Umbilical cord (tissue), 2 donors: ENCODE results near the gene ISCA1. TPM values are rescaled to one million over a fixed set of nuclear protein-coding genes. Genes with fewer than 3 reads are reported as not detected.
A peak's percentile ranks its signal among the peaks of the same experiment; 100 is the strongest.
"Not testable (repeated sequence)": the region's sequence is repeated elsewhere in the genome, so short reads cannot be mapped to it uniquely, and the experiment has no call there.

ENCODE experiments used
- DNase-seq: peaks from one replicate; pipeline ENCODE4 v3.0.0-alpha.2; 2015; ENCODE audit warnings: low spot score
- total RNA-seq: library from RNA; depleted of rRNA; stranded (reverse); fragments of >200 nt; gene quantifications from one replicate; pipeline ENCODE4 v1.2.3, GENCODE V29; 2014; ENCODE audit warnings: low replicate concordance; ENCODE audit not compliant: insufficient read depth

The ISCA1 gene
- total RNA-seq: 37.1 TPM

DNA sequence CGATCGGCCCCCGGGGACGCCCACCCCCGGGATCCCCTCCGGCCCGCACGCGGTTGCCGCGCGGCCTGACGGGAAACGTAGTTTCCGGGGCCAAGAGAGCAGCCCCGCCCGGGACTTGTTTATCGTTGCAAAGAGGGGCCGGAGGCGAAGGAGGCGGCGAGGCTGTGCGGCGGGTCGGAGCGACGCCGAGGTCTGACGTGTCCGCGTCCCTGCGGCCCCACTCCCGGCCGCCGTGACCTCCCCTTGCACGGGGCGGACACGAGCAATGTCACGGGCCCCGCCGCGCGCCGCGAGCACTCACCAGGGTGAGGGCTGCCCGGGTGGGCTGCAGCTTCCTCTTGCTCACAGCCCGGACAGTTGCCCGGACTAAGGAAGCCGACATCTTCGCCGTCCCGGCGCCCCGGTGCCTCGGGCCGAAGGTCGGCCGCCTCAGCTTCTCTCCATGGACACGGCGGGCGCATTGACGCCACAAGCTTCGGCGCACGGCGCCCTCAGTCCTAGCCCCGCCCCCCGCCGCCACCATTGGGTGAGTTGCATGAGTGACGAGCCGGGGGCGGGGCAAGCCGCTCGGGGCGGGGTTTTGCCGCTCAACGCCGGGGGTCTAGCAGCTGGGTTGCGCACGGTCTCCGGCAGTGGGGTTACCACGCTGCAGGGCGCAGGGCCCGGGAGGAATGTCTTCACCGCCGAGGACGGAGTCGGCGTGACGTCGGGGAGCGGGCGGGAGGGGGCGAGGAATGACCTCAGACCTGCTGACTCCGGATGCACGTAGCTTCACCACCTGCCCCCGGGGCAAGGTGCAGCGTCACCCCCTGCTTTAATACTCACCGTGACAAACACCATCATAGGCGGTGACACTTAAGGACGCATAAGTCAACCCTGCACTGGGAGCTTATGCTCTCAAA lies at the start of gene ISCA1:
TSS of gene ISCA1 (minus strand) at position 462 of the 902 bp plus-strand sequence. CDS start at position 382, 80 bp downstream.
- DNase-seq: peak; percentile 97

DNA sequence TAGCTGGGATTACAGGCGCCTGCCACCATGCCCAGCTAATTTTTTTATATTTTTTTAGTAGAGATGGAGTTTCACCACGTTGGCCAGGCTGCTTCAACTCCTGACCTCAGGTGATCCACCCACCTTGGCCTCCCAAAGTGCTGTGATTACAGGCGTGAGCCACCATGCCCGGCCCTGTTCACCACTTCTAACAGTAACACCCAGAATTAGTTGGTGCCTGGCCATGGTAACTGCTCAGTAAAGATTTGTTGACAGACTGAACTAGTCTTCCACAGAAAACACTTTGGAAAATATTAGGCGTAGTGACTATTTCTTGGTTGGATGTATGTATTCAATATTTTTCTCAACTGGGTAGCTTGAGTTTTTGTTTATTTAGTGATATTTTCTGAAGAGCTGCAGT lies 47.8 kb upstream of the ISCA1 start:
- DNase-seq: no peak

DNA sequence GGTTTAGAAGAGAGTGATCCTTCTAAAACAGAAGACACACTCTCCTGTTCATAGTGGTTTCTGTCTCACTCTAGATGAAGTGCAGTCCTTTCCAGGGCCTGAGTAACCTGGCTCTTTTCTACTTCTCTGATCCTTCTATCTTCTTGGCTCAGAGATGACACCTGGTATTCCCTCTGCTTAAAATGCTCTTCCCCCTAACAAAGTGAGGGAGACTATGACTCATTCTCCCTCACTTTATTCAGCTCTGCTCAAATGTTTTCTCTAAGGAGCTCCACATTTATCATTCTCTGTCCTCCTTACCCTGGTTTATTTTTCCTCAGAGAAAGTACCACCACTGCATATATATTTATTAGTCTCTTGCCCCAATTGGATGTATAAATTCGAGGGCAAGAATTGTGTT lies 47.3 kb upstream of the ISCA1 start:
- DNase-seq: no peak

DNA sequence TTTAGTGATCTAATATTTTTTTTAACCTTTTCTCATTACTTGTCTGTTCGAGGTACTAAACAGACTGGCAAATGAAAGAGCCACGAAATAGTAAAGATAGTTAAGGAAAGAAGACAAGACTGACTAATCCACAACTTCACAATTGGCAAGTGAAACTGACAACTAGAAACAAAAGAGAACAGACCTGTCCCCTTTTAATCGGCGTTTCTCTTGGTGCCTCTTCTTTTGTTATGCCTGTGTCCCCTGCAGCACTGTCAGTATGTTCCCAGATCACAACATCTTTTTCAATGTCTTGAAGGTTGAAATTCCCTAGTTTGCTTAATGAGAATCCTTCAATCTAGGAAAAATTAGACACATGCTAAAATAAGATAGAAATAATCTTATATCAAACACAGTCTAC lies 45.8 kb upstream of the ISCA1 start:
- DNase-seq: no peak

DNA sequence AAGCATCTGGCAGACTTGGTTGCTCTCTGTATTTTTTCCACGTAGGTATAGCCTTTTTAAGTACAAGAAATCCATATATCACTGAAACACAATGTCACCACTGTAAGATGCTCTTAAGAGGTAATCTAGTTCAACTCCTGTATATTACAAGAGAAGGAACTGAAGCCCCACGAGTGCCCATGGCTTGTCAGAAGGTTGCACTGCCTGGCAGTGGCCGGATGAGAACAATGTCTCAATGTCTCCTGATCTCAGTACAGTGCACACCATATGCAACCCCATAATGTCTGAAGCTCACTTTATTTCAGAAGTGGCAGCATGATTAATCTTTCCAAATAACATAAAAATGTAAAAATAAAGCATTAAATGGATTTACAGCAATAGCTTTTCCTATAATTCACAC lies 44.2 kb upstream of the ISCA1 start:
- no peak for DNase-seq

DNA sequence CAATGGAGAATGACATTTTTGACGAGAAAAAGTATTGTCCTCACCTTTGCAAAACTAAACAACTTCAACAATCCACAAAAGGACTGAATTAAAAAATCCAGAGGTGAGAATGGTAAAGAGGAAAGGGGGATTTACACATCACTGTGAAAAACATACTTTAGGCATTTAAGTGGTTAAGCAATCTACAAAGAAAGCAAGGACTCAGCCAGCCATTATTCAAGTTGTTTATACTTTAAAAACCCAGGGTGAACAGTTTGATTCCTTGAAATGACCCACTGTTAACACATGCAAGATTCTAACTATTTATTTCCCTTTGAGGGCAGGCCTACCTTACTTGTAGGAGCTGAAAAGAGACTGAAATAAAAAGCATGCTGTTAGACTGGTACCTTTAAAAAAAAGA lies 42.6 kb upstream of the ISCA1 start:
- no peak for DNase-seq

DNA sequence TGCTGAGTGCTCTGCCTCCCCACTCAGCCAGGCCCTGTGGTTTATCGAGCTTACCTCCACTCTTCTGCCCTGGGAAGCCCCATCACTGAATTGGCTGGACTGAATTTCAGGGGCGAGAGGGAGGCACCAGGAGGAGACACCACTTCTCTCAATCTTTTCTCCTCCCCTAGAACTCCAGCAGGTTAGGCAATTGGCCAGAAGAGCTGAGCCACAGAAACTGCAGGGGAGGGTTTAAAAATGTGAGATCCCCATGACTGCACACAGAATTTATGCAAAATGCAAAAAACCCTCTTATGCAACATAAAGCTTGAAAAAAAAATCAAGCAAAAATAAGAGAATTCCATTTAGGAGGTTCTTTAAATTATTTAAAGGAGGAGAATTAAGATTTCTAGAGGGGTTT lies 42.0 kb upstream of the ISCA1 start:
- DNase-seq: no peak

DNA sequence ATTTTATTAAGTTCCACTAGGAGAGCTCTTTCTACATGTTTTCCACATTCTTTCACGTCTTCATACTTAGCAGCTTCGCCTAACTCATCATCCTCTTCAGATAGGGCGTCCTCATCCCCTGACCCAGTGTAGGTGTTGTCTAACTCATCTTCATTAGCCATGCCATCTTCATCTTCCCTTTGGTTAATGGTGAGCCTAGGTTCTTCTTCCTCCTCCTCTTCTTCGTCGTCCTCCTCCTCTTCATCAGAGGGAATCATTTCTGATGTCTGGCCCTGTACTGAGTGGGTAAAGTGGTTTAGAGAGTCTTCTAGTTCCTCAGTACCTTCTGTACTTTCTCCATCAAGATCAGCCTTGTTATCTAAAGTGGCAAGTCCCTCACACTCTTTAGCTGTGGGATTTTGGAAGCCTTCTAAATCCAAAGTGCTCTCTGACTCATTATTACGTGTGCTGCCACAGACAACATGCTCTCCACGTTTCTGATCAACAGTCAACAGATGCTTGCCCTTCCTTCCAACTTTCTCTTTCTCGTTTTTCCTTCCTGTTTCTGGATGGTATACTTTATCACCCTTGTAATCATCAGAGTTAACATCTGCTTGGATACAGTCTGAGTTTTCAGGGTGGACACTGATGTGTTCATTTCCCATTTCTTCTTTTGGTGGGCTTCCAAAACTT lies 40.8 kb upstream of the ISCA1 start:
- DNase-seq: peak; percentile 13

DNA sequence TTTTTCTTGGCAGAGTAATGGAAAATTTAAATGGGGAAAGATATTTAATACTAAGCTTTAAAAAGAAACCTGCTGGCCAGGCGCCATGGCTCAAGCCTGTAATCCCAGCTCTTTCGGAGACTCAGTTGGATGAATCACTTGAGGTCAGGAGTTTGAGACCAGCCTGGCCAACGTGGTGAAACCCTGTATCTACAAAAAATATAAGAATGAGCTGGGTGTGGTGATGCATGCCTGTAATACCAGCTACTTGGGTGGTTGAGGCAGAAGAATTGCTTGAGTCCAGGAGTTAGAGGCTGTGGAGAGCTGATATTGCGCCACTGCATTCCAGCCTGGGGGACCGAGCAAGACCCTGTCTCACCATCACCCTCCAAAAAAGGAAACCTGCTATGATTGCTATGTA lies 39.0 kb upstream of the ISCA1 start:
- peak; percentile 70 for DNase-seq

DNA sequence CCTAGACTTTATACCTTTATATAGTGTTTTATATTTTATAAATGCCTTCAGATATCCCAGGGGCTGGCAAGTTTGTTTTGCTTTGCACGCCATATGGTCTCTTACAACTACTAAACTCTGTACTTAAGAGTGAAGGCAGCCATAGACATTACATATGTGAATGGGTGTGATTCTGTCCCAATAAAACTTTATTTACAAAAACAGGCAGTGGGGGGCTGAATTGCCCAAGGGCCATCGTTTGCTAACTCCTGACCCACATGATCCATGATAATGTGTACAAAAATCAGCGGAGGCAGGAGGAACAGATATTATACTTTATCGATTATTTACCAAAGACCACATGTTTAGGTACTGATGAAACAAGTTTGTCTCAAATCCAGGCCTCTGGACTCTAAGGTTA lies 35.8 kb upstream of the ISCA1 start:
- DNase-seq: no peak

DNA sequence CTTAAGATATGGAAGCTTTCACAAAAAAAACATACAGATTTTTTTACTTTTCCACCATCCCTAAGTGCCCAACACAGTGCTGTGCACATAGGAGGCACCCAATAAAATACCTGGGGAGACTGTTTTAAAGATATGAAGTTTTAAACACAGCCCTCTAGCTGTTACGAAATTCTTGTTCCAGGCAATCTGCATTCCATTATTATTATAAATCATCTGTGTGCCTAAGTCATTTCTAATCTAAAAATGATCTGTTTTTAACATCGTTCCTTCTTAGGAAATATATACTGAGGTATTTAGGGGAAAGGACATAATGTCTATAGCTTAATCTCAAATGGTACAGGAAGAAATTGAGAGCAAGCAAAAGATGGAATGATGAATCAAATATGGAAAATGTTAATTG lies 32.7 kb upstream of the ISCA1 start:
- DNase-seq: no peak

DNA sequence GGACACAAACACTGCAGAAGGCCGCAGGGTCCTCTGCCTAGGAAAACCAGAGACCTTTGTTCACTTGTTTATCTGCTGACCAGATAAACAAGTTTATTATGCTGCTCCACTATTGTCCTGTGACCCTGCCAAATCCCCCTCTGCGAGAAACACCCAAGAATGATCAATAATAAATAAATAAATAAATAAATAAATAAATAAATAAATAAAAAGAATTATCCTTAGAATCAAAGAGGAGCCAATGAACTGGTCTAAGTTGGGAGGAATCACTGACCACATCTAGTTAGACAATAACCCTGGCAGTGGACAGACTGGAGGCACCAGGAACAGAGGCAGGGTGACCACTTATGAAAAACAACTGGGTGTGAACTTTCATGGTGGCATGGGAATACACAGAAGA lies 30.6 kb upstream of the ISCA1 start:
- DNase-seq: not testable (repeated sequence)

DNA sequence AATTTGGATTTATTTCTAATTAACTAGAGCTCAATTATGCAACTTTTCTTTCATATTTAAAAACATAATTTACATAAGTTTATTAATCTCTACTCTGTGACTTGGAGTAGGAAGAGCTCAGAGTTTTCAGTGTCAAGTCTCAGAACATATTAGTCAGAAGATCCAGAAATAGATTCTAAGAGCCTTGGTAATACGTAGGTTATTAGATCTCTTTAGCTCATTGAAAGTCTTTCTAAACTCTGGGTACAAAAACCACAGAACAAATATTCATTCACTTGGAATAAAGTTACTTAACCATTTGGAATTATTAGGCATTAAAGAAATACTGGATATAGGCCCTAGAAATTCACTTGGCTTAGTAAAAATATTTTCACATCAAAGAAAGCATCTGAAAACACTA lies 26.3 kb upstream of the ISCA1 start:
- no peak for DNase-seq

DNA sequence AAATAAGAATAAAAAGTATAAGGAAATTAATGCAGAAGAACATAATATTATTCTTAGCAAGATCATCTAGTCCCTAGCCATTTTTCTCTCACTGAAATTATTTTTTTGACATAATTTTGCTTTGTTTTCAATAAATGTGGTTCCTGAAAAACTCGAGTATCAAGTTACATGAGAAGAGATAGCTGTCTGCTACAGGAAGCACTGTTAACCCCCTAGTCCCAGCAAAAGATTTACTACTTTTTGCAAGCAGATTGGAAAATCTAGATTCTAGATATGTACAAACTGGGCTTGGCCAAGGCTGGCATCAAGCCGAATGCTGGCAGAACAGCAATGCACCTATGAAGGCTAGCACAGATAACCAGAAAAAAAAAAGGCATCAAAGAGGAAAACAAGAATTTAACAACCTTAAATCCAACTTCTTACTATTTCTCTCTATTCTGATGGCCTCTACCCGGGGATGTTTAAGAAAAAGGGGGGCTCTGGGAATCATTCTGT lies 21.9 kb upstream of the ISCA1 start:
- DNase-seq: no peak

DNA sequence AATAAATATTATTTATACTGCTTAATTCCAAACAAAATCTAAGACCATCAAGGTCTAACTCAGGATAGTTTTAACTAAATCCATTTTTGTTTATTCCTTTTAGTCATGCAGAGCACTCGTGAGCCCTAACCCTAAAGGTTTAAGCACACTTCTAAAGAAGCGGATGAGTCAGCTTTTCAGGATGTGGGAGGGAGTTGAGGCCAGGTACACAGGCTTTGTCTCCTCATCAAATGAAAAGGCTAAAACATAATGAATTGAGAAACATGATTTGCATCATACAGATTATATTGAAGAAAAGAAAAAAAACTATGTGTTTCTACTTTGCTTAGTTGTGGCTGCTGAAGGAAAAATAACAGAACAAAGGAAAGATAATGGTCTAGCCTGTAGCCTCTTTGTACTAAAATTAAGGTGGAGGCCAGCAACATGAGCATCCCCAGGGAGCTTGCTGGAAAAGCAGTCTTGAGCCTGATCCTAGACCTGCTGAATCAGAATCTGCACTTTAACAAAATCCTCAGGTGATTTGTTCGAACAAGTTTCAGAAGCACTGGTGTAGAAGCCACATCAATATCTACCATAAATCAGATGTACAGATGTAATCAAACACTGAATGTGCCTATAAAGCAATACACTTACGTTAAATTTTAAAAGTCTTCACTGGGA lies 21.1 kb upstream of the ISCA1 start:
- no peak for DNase-seq

DNA sequence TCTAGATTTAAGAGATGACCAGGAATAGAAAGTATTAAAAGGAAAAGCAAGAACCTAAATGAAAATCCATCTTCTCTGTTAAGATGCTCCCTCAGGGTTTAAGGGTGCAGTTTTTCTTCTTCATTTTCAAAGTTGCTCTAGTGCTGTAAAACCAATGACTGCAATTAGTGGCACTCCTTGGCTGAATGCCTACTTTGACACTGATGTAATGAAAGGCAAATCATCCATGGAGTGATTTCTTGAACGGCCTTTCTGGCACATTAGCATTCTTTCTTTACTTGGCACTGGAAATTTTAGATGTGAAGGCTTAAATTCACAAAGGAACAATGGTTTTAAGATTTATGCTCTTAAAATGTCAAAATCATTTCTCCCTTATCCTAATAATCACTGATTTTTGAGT lies 19.3 kb upstream of the ISCA1 start:
- DNase-seq: no peak

DNA sequence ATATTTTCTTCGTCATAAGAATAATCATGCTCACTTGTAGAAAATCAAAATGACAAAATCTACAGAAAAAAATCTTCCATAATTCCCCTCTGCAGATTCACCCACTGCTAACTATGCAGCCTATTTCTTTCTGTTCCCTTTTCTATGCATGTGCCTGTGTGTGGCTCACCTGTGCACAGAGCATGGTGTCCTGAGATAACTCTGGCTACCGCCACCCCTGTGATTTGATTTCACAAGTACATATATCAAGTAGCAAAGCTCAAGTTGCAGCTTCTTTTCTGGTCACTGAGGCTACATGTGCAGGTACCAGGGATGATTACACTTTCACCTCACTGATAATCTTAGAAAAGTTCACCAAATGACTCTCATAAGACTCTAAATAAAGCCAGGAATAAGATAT lies 18.4 kb upstream of the ISCA1 start:
- no peak for DNase-seq

DNA sequence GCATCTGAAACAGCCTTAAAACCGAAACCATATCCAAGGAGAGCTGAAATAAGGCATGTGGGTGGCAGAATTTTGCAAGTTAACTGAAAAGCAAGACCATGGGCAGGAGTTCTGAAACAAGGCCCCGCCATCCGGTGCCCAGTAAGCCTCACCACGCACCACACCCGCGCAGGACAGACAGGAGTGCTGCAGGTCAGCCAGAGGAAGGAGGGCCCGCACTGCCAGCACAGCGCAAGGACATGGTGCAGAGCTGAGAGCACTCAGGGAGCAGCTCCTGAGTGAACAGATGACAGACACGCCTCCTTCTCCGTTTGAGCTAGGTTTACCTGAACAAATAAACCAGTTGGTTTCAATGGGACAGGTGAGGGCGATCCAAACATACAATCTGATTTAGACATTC lies 16.5 kb upstream of the ISCA1 start:
- DNase-seq: no peak

DNA sequence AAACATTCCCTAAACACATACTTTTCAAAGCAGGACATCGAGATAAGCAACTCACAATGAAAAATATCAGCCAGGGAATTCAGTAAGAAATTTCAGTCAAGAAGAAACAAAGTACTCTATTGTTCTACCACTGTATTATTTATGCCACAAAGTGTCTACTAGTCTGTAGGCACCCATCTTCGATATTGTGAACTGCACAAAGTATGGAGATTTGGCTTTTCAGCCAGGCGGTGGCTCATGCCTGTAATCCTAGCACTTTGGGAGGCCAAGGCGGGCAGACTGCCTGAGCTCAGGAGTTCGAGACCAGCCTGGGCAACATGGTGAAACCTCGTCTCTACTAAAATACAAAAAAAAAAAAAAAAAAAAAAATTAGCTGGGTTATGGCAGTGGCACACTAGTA lies 8.0 kb upstream of the ISCA1 start:
- not testable (repeated sequence) for DNase-seq

DNA sequence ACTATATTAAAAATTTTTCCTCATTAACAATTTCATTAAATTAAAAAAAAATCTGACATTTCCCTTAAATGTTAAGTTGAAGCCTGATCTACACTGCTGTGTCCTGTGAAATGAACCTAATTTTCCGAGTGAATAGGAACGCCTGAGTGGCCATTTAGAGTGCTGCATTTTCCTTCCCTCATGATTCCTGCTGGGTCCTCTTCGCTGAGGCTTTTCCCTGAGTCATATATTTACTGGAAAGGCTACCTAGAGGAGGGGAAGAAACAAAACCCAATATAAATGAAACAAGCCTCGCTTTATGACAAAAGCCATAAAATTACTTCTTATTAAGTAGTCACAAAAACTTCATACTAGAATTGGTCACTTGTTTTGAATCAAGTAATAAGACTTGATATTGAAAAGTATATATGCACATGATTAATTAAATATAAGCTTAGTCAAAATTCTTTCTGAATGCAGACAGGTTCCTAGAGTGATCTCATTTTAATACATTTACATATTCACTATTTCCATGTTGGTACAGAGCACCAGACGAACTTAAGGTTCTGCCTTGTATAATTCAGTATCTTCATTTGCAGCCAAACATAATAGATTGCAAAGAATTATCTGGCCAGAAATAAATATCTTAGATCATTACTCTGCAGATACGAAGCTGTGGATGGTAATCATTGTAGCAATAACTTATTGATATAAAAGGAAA lies 6.3 kb upstream of the ISCA1 start:
- DNase-seq: no peak

DNA sequence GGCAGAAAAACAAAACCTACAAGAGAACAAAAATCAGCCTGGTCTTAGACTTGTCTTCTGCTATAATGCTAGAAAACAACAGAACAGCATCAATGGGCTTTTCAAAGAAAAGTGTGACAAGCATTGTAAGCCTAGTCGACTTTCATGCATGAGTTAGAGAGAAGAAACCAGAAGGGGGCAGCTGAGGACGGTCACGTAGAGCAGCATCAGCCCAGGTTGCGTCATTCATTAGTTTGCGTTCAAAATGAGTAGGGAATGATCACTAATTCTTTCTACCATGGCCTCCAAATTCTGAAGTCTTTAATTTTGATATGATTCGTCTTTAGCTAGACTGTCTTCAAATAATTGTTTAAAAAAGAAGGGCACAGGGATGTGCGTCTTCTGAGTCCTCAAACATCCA lies 4.7 kb upstream of the ISCA1 start:
- peak; percentile 26 for DNase-seq

DNA sequence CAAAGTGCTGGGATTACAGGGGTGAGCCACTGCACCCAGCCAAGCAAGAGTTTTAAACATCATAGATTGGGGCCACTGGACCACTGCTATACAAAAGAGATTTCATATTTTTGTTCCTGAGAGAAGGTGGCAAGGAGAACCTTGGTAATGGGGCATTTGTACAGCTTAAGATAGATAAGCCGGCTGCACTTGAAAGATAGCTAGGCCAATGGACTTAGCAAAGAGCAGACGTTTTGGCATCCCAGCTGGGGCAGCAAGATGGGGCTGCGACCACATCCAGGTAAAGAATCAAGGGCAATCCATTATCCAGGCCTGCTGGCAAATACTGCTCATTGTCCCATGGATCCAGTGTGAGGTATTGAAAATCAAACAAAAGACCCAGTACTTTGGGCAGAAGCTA lies 3.9 kb upstream of the ISCA1 start:
- DNase-seq: no peak
